ENCODE measurements around the gene PTCD1. TPM values are rescaled to one million over a fixed set of nuclear protein-coding genes. Genes with fewer than 3 reads are reported as not detected.

Gene PTCD1
- total and polyA plus RNA-seq, 9 of the 15 experiments (the other 6 are each of a cell fraction or from before 2014, with no cell fraction given), result 0.46 to 17.1 (median 6.2) TPM

DNA sequence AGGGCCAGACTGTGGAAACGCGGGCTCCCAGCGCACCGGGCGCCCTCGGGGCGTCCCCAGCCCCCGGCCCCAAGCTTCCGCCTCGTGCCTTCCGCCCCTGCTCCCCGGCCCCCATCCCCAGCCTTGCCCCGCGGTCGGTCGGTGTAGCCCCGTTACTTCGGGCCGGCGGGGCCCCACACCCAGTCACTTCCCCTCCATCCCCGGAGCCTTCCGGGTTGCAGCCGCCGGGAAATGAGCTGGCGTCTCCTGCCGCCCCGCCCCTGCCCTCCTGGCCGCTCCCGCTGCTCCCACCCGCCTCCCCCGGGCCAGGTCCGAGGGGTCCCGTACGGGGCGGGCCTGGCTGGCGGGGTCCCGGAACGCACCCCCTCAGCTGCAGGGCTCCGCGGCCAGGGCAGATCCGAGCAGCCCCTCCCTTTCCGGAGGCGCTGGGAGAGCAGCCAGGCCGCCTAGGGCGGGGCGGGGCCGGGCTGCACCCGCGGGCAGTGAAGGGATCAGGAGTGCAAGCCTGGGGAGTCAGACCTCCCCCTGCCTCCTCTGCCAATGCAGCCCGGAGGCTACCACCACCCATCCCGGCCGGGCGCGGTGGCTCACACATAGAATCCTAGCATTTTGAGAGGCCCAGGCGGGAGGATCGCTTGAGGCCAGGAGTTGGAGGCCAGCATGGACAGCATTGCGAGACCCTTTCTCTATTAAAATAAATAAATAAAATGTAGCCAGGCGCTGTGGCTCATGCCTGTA, 63.4 kb downstream of the PTCD1 start (continued):
- TF ChIP-seq, protein P1, sequence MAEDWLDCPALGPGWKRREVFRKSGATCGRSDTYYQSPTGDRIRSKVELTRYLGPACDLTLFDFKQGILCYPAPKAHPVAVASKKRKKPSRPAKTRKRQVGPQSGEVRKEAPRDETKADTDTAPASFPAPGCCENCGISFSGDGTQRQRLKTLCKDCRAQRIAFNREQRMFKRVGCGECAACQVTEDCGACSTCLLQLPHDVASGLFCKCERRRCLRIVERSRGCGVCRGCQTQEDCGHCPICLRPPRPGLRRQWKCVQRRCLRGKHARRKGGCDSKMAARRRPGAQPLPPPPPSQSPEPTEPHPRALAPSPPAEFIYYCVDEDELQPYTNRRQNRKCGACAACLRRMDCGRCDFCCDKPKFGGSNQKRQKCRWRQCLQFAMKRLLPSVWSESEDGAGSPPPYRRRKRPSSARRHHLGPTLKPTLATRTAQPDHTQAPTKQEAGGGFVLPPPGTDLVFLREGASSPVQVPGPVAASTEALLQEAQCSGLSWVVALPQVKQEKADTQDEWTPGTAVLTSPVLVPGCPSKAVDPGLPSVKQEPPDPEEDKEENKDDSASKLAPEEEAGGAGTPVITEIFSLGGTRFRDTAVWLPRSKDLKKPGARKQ (CRISPR knock-in tag; IDR thresholded peaks at IDR 0.05), result no peak
- TF ChIP-seq, protein P2, sequence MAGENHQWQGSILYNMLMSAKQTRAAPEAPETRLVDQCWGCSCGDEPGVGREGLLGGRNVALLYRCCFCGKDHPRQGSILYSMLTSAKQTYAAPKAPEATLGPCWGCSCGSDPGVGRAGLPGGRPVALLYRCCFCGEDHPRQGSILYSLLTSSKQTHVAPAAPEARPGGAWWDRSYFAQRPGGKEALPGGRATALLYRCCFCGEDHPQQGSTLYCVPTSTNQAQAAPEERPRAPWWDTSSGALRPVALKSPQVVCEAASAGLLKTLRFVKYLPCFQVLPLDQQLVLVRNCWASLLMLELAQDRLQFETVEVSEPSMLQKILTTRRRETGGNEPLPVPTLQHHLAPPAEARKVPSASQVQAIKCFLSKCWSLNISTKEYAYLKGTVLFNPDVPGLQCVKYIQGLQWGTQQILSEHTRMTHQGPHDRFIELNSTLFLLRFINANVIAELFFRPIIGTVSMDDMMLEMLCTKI (IDR thresholded peaks at IDR 0.05; ENCODE audit: partially characterized antibody), result no peak
- TF ChIP-seq CBFA2T2 (conservative IDR thresholded peaks at IDR 0.05) (no peak), CREB1 (IDR thresholded peaks at IDR 0.05) (no peak), CREB1 (CRISPR knock-in tag; IDR thresholded peaks at IDR 0.05) (no peak; the same call in 1 of the 2 replicates), ZNF324 (CRISPR knock-in tag; IDR thresholded peaks at IDR 0.05) (no peak), MCM3 (IDR thresholded peaks at IDR 0.05) (no peak), SRSF9 (IDR thresholded peaks at IDR 0.05; ENCODE audit: borderline replicate concordance, low read depth, low read length) (no peak), GTF2E2 (tag; IDR thresholded peaks at IDR 0.05) (0 out of 2 replicates have a peak, but pooled peaks have one; percentile 14), PCBP1 (IDR thresholded peaks at IDR 0.05; ENCODE audit: low read depth, low read length, poor library complexity, severe bottlenecking) (no peak), ZNF644 (tag; IDR thresholded peaks at IDR 0.05; ENCODE audit: low read depth) (no peak), ARID2 (IDR thresholded peaks at IDR 0.05) (no peak), CBX5 (IDR thresholded peaks at IDR 0.05; ENCODE audit: borderline replicate concordance, low read depth) (no peak), ZFPM2 (CRISPR knock-in tag; IDR thresholded peaks at IDR 0.05) (peak; percentile 58; the same call in 1 of the 2 replicates), ETV1 (tag; conservative IDR thresholded peaks at IDR 0.05; ENCODE audit: low read depth) (peak; percentile 51), TEAD2 (tag; IDR thresholded peaks at IDR 0.05) (no peak), ELF1 (tag; IDR thresholded peaks at IDR 0.05) (peak; percentile 77)
- TF ChIP-seq, protein P3, sequence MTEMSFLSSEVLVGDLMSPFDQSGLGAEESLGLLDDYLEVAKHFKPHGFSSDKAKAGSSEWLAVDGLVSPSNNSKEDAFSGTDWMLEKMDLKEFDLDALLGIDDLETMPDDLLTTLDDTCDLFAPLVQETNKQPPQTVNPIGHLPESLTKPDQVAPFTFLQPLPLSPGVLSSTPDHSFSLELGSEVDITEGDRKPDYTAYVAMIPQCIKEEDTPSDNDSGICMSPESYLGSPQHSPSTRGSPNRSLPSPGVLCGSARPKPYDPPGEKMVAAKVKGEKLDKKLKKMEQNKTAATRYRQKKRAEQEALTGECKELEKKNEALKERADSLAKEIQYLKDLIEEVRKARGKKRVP (CRISPR knock-in tag; IDR thresholded peaks at IDR 0.05), result no peak
- TF ChIP-seq, protein P4, sequence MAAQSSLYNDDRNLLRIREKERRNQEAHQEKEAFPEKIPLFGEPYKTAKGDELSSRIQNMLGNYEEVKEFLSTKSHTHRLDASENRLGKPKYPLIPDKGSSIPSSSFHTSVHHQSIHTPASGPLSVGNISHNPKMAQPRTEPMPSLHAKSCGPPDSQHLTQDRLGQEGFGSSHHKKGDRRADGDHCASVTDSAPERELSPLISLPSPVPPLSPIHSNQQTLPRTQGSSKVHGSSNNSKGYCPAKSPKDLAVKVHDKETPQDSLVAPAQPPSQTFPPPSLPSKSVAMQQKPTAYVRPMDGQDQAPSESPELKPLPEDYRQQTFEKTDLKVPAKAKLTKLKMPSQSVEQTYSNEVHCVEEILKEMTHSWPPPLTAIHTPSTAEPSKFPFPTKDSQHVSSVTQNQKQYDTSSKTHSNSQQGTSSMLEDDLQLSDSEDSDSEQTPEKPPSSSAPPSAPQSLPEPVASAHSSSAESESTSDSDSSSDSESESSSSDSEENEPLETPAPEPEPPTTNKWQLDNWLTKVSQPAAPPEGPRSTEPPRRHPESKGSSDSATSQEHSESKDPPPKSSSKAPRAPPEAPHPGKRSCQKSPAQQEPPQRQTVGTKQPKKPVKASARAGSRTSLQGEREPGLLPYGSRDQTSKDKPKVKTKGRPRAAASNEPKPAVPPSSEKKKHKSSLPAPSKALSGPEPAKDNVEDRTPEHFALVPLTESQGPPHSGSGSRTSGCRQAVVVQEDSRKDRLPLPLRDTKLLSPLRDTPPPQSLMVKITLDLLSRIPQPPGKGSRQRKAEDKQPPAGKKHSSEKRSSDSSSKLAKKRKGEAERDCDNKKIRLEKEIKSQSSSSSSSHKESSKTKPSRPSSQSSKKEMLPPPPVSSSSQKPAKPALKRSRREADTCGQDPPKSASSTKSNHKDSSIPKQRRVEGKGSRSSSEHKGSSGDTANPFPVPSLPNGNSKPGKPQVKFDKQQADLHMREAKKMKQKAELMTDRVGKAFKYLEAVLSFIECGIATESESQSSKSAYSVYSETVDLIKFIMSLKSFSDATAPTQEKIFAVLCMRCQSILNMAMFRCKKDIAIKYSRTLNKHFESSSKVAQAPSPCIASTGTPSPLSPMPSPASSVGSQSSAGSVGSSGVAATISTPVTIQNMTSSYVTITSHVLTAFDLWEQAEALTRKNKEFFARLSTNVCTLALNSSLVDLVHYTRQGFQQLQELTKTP (IDR thresholded peaks at IDR 0.05; ENCODE audit: low read depth in 1 of 2, partially characterized antibody in 2 of 2), result no peak
- TF ChIP-seq, protein P5, sequence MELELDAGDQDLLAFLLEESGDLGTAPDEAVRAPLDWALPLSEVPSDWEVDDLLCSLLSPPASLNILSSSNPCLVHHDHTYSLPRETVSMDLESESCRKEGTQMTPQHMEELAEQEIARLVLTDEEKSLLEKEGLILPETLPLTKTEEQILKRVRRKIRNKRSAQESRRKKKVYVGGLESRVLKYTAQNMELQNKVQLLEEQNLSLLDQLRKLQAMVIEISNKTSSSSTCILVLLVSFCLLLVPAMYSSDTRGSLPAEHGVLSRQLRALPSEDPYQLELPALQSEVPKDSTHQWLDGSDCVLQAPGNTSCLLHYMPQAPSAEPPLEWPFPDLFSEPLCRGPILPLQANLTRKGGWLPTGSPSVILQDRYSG (tag; conservative IDR thresholded peaks at IDR 0.05; ENCODE audit: low read depth), result no peak
